B cell (primary cell): Measurements from ENCODE around the gene NINJ2. TPM values are rescaled to one million over a fixed set of nuclear protein-coding genes. Genes with fewer than 3 reads are reported as not detected.

ENCODE experiments used
- ATAC-seq: fragments of 200-7000 bp; cut with Tn5 transposase; one replicate; pipeline ENCODE4 v1.10.0; 2021; ENCODE audit warnings: low read depth, mild to moderate bottlenecking, moderate number of reproducible peaks, moderate library complexity
- CTCF ChIA-PET: fragments of 350-600 bp; sonication (Branson Sonifier 250); formaldehyde crosslinking; loops from one replicate; lab custom pipeline; 2021; ENCODE audit warnings: antibody characterized with exemption, inconsistent platforms; lab: Charles Lee
- POLR2A ChIA-PET: fragments of 350-600 bp; sonication (Branson Sonifier 250); formaldehyde crosslinking; loops from one replicate; lab custom pipeline; 2021; ENCODE audit warnings: antibody characterized with exemption; lab: Charles Lee
- DNase-seq: peaks from one replicate; pipeline ENCODE4 v3.0.0; 2013
- H2AFZ ChIP-seq: 2 replicates; pipeline ENCODE4 v1.6.1; 2012; ENCODE audit warnings: mild to moderate bottlenecking, low read depth, low read length; ENCODE audit not compliant: insufficient read depth, poor library complexity, severe bottlenecking
- H3K27ac ChIP-seq, 2 donors: 1 replicate in 1 of 2; 2 replicates in 1 of 2; pipeline ENCODE4 v1.5.1; 2012 to 2013; ENCODE audit warnings: low read length in 2 of 2, mild to moderate bottlenecking in 2 of 2, moderate library complexity in 1 of 2
- H3K27me3 ChIP-seq, 4 experiments: fragments of 200-600 bp in 1 of 4; sonication (generic) in 1 of 4; replicated peaks in 1 of 4; 1 replicate in 2 of 4; 2 replicates in 2 of 4; pipeline versions ENCODE4 v1.6.1 to v1.7.0; 2013 to 2016; ENCODE audit warnings: low read length in 3 of 4, mild to moderate bottlenecking in 2 of 4, mixed read lengths in 1 of 4, moderate library complexity in 1 of 4; ENCODE audit not compliant: insufficient read depth in 4 of 4, control insufficient read depth in 3 of 4; ENCODE audit errors: control extremely low read depth in 1 of 4
- H3K36me3 ChIP-seq, 2 experiments: replicated peaks in 1 of 2; 1 replicate in 1 of 2; 2 replicates in 1 of 2; pipeline versions ENCODE4 v1.6.1 to v1.7.1; 2013; ENCODE audit warnings: low read length in 1 of 2; ENCODE audit not compliant: insufficient read depth in 2 of 2, control insufficient read depth in 1 of 2; ENCODE audit errors: control extremely low read depth in 1 of 2, extremely low read depth in 1 of 2
- H3K4me1 ChIP-seq, 2 donors: fragments of 200-600 bp in 1 of 2; sonication (generic) in 1 of 2; 1 replicate in 1 of 2; 2 replicates in 1 of 2; pipeline versions ENCODE4 v1.5.1 to v1.6.1; 2013 to 2017; ENCODE audit warnings: low read length in 2 of 2; ENCODE audit not compliant: control insufficient read depth in 2 of 2, insufficient read depth in 2 of 2
- H3K4me2 ChIP-seq: replicated peaks from 2 replicates; pipeline ENCODE3; 2012; ENCODE audit warnings: mild to moderate bottlenecking, low read depth, low read length; ENCODE audit not compliant: poor library complexity, severe bottlenecking
- H3K4me3 ChIP-seq, 5 experiments: fragments of 200-600 bp in 1 of 5; sonication (generic) in 1 of 5; 1 replicate in 3 of 5; 2 replicates in 2 of 5; pipeline versions ENCODE4 v1.5.1 to v1.7.0; 2011 to 2016; ENCODE audit warnings: low read length in 4 of 5, mild to moderate bottlenecking in 4 of 5, low read depth in 2 of 5, control low read depth in 1 of 5, moderate library complexity in 1 of 5; ENCODE audit not compliant: insufficient read depth in 1 of 5; ENCODE audit errors: control extremely low read depth in 1 of 5, extremely low read depth in 1 of 5
- H3K79me2 ChIP-seq: fragments of 200-600 bp; sonication (generic); one replicate; pipeline ENCODE4 v1.6.0; 2016; ENCODE audit warnings: low read length; ENCODE audit not compliant: control insufficient read depth, insufficient read depth
- H3K9ac ChIP-seq: fragments of 200-600 bp; sonication (generic); 2 replicates; pipeline ENCODE4 v1.6.1; 2017; ENCODE audit warnings: mild to moderate bottlenecking, low read length, moderate library complexity
- H3K9me3 ChIP-seq, 3 donors: one replicate each; pipeline versions ENCODE4 v1.6.1 to v1.7.1; 2013; ENCODE audit warnings: low read length in 2 of 3; ENCODE audit not compliant: control insufficient read depth in 2 of 3, insufficient read depth in 1 of 3; ENCODE audit errors: control extremely low read depth in 1 of 3
- H4K20me1 ChIP-seq: 2 replicates; pipeline ENCODE4 v1.6.0; 2012; ENCODE audit warnings: mild to moderate bottlenecking, low read length; ENCODE audit not compliant: insufficient read depth, control insufficient read depth, poor library complexity, severe bottlenecking
- H3K27ac Mint-ChIP-seq: one replicate; pipeline ENCODE4 v1.8.0; 2021; ENCODE audit warnings: mixed read lengths
- H3K27me3 Mint-ChIP-seq: one replicate; pipeline ENCODE4 v1.8.0; 2021; ENCODE audit warnings: mixed read lengths
- H3K4me1 Mint-ChIP-seq: one replicate; pipeline ENCODE4 v1.8.0; 2021; ENCODE audit warnings: mixed read lengths
- H3K4me3 Mint-ChIP-seq: one replicate; pipeline ENCODE4 v1.8.0; 2021; ENCODE audit warnings: mixed read lengths
- H3K9me3 Mint-ChIP-seq: one replicate; pipeline ENCODE4 v1.8.0; 2022; ENCODE audit warnings: mixed read lengths; ENCODE audit not compliant: insufficient read depth
- CTCF ChIP-seq: fragments of 200-600 bp; IDR thresholded peaks from one replicate; pipeline ENCODE4 v1.8.0; 2022; ENCODE audit warnings: antibody characterized with exemption, mild to moderate bottlenecking
- EZH2 ChIP-seq: IDR thresholded peaks from 2 replicates; pipeline ENCODE4 v1.6.1; 2012; ENCODE audit warnings: borderline replicate concordance, low read depth, mild to moderate bottlenecking, moderate library complexity, low read length; ENCODE audit not compliant: insufficient read depth, poor library complexity, severe bottlenecking
- WGBS: methylation state at CpG from one replicate; pipeline ENCODE4 v1.1.5; 2013; ENCODE audit warnings: missing lambda C conversion rate; ENCODE audit not compliant: insufficient coverage; 5-methylcytosine and 5-hydroxymethylcytosine counted together
- intact Hi-C: fragments of 100-400 bp; cut with micrococcal nuclease; formaldehyde crosslinking; loops from one replicate; pipeline ENCODE4 v1.10.0; 2022
- polyA plus RNA-seq: library from polyadenylated mRNA; depleted of rRNA; stranded (reverse); fragments of >200 nt; gene quantifications from 2 replicates; pipeline ENCODE4 v1.2.3, GENCODE V29; 2012
- total RNA-seq, 2 donors: library from RNA; stranded (reverse); fragments of 120-200 nt in 1 of 2; gene quantifications; 1 replicate in 1 of 2; 2 replicates in 1 of 2; pipeline versions ENCODE4 v1.2.3 to v1.2.4, GENCODE V29; 2013 to 2022

Gene NINJ2
- total and polyA plus RNA-seq, 2 donors (not counting 1 experiment from before 2014, with no cell fraction given): 2.9 to 10.2 TPM

DNA sequence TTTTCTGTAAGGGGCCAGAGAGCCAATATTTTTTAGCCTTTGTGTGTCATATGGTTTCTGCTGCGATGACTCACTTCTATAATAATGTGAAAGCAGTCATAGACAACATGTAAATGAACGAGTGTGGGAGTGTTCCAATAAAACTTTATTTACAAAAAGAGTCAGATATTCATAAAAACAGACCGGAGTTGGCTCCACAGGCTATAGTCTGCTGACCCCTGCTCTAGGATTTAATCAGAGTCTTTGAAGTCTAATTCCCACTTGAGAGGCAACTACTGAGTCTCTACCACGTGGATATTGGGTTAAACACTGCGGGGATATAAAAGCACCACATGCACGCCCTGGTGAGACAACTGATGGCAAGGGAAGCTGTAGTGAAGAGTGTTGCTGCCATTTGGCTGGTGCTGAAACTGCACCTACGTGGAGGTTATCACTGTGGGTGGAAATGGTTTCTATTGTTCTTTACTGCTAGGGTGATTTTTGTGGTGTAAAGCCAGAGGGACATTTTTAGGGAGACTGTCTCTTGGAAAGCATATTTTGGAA, 3.6 kb upstream of the NINJ2 start:
- no peaks in the 10 kb centered on the region for H3K9me3 Mint-ChIP-seq
- POLR2A ChIA-PET: no interaction called here
- no peak overlapping the region for H3K4me3 ChIP-seq
- H3K27me3 Mint-ChIP-seq: no peaks in the 10 kb centered on the region
- peaks cover 25 to 32% of the 10 kb centered on the region in 2 donors for H3K4me1 ChIP-seq
- WGBS: 62% methylated on average over 5 of the region's 7 CpGs
- no peaks in the 10 kb centered on the region for H3K79me2 ChIP-seq
- H3K9me3 ChIP-seq: no peaks in the 10 kb centered on the region
- CTCF ChIA-PET: interaction anchor here (0.8 to 3.5 kb wide), 4 partner anchors 16 to 84 kb away, joined by 3 to 24 read pairs (median 4); partner anchors contain the start of gene WNK1
- peak overlapping the region; percentile 30 for H2AFZ ChIP-seq
- TF ChIP-seq CTCF: no peak
- no peaks in the 10 kb centered on the region for H4K20me1 ChIP-seq
- H3K27me3 ChIP-seq: no peaks in the 10 kb centered on the region
- no peak overlapping the region for H3K27ac ChIP-seq
- H3K36me3 ChIP-seq: no peaks in the 10 kb centered on the region
- ATAC-seq (no peak), DNase-seq (no peak)
- peak overlapping the region; percentile 40 for H3K4me2 ChIP-seq
- H3K4me1 Mint-ChIP-seq: peaks cover 45% of the 10 kb centered on the region
- H3K9ac ChIP-seq: no peak overlapping the region
- intact Hi-C loops: loop anchor here (5.0 kb wide), 1 partner anchor 55 kb away; no protein-coding TSS in a partner anchor
- H3K27ac Mint-ChIP-seq: peak overlapping the region; percentile 12
- peak overlapping the region; percentile 54 for H3K4me3 Mint-ChIP-seq

DNA sequence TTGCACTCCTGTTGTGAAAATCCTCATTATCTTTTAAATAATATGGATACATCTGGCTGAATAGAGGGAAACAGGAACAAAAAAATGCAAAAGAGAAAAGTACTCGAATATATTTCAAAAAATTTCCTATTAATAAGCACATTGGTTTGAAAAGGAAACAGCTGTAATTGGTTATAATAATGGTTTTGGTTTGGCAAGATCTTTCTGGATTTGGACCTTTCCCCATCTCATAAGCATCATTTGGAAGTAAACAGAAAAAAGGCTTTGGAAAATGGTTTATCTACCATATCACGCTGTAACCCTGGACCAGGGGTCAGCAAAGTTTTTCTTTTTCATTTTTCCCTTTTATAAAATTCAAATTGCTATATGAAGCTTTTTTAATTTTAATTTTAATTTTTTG, 2.8 kb upstream of the NINJ2 start:
- POLR2A ChIA-PET: no interaction called here
- intact Hi-C loops: loop anchor here (5.0 kb wide), 1 partner anchor 54 kb away; no protein-coding TSS in a partner anchor
- no peaks in the 10 kb centered on the region for H3K9me3 ChIP-seq
- no CpG with 5 or more reads among the region's 2 CpGs for WGBS
- Mint-ChIP-seq H3K4me3 (no peak overlapping the region), H3K27me3 (no peaks in the 10 kb centered on the region), H3K9me3 (no peaks in the 10 kb centered on the region), H3K4me1 (peaks cover 41% of the 10 kb centered on the region), H3K27ac (no peak overlapping the region)
- TF ChIP-seq EZH2 (no peak), CTCF (no peak)
- ATAC-seq: no peak
- no peak overlapping the region for H3K4me2 ChIP-seq
- no peak overlapping the region for H3K27ac ChIP-seq
- H3K36me3 ChIP-seq: no peaks in the 10 kb centered on the region
- H3K9ac ChIP-seq: no peak overlapping the region
- no peaks in the 10 kb centered on the region for H3K27me3 ChIP-seq
- H3K4me3 ChIP-seq: no peak overlapping the region
- CTCF ChIA-PET: interaction anchor here (0.7 to 3.5 kb wide), 4 partner anchors 15 to 85 kb away, joined by 3 to 24 read pairs (median 4); partner anchors contain the start of gene WNK1
- H2AFZ ChIP-seq: no peak overlapping the region
- no peaks in the 10 kb centered on the region for H4K20me1 ChIP-seq
- H3K79me2 ChIP-seq: no peaks in the 10 kb centered on the region
- DNase-seq: no peak
- peaks cover 25 to 32% of the 10 kb centered on the region in 2 donors for H3K4me1 ChIP-seq
